HEK293 (cell line): ENCODE measurements around the gene VCL.

Experiments
- CTCF ChIA-PET: fragments of 350-600 bp; formaldehyde crosslinking; extraction: SDS; loops from one replicate; lab custom pipeline; 2021; ENCODE audit warnings: antibody characterized with exemption; lab: Yijun Ruan, JAX
- POLR2A ChIA-PET: fragments of 300-600 bp; formaldehyde crosslinking; extraction: SDS; loops from one replicate; lab custom pipeline; 2020; ENCODE audit warnings: antibody characterized with exemption, inconsistent platforms; lab: Yijun Ruan, JAX
- H3K27ac ChIP-seq: fragments of 200-500 bp; sonication (Bioruptor generic); 2 replicates; pipeline ENCODE4 v1.5.1; 2014; ENCODE audit warnings: low read depth, low read length, control low read depth, inconsistent platforms; ENCODE audit errors: extremely low read depth
- H3K36me3 ChIP-seq, 2 experiments: fragments of 200-500 bp in 1 of 2; sonication (Bioruptor generic) in 1 of 2; 1 replicate in 1 of 2; 2 replicates in 1 of 2; pipeline ENCODE4 v1.5.1; 2014 to 2017; ENCODE audit warnings: inconsistent platforms in 2 of 2, low read length in 2 of 2; ENCODE audit not compliant: control insufficient read depth in 2 of 2, insufficient read depth in 1 of 2
- H3K4me1 ChIP-seq: fragments of 200-500 bp; sonication (Bioruptor generic); 2 replicates; pipeline ENCODE4 v1.5.1; 2014; ENCODE audit warnings: mild to moderate bottlenecking, low read length, inconsistent platforms; ENCODE audit not compliant: control insufficient read depth, insufficient read depth
- H3K4me3 ChIP-seq: 2 replicates; pipeline ENCODE4 v1.5.1; 2011; ENCODE audit warnings: low read depth, mild to moderate bottlenecking, control low read depth, low read length, moderate library complexity
- H3K9me3 ChIP-seq: fragments of 200-500 bp; sonication (Bioruptor generic); 2 replicates; pipeline ENCODE4 v1.5.1; 2014; ENCODE audit warnings: low read depth, low read length, inconsistent platforms; ENCODE audit not compliant: control insufficient read depth, insufficient read depth
- FEZF1 ChIP-seq: fragments of 450-650 bp; formaldehyde crosslinking; IDR thresholded peaks from 2 replicates; pipeline ENCODE4 v1.5.1; 2016; ENCODE audit warnings: missing biosample characterization, missing genetic modification characterization
- GLI2 ChIP-seq: fragments of 450-650 bp; formaldehyde crosslinking; IDR thresholded peaks from 2 replicates; pipeline ENCODE4; 2017; ENCODE audit warnings: missing biosample characterization, missing genetic modification characterization, low read depth, borderline replicate concordance
- SCRT2 ChIP-seq: fragments of 450-650 bp; formaldehyde crosslinking; IDR thresholded peaks from 2 replicates; pipeline ENCODE4 v1.5.1; 2016; ENCODE audit warnings: missing biosample characterization, missing genetic modification characterization
- WT1 ChIP-seq: fragments of 450-650 bp; formaldehyde crosslinking; IDR thresholded peaks from 2 replicates; pipeline ENCODE4 v1.5.1; 2016; ENCODE audit warnings: missing biosample characterization, missing genetic modification characterization
- ZEB2 ChIP-seq: fragments of 450-650 bp; formaldehyde crosslinking; IDR thresholded peaks from 2 replicates; pipeline ENCODE4 v1.5.1; 2016; ENCODE audit warnings: missing biosample characterization, missing genetic modification characterization
- ZNF184 ChIP-seq: fragments of 450-650 bp; IDR thresholded peaks from 2 replicates; pipeline ENCODE4 v1.5.1; 2018; ENCODE audit warnings: missing biosample characterization, mild to moderate bottlenecking, missing genetic modification characterization
- ZNF473 ChIP-seq: fragments of 450-650 bp; formaldehyde crosslinking; IDR thresholded peaks from 2 replicates; pipeline ENCODE4 v1.5.1; 2017; ENCODE audit warnings: missing biosample characterization, missing genetic modification characterization
- ZNF624 ChIP-seq: fragments of 450-650 bp; formaldehyde crosslinking; IDR thresholded peaks from 2 replicates; pipeline ENCODE4 v1.5.1; 2017; ENCODE audit warnings: missing biosample characterization, missing genetic modification characterization
- ZNF629 ChIP-seq: fragments of 450-650 bp; formaldehyde crosslinking; IDR thresholded peaks from 2 replicates; pipeline ENCODE4 v1.5.1; 2017; ENCODE audit warnings: missing biosample characterization, missing genetic modification characterization
- ZNF664 ChIP-seq: fragments of 450-650 bp; formaldehyde crosslinking; IDR thresholded peaks from 2 replicates; pipeline ENCODE4 v1.5.1; 2016; ENCODE audit warnings: missing biosample characterization, missing genetic modification characterization
- TF ChIP-seq, protein P1 (sequence below): fragments of 450-650 bp; formaldehyde crosslinking; IDR thresholded peaks from 2 replicates; pipeline ENCODE4 v1.5.1; 2016; ENCODE audit warnings: missing biosample characterization, missing genetic modification characterization
- TF ChIP-seq, protein P2 (sequence below): fragments of 450-650 bp; formaldehyde crosslinking; IDR thresholded peaks from 2 replicates; pipeline ENCODE4 v1.5.1; 2017; ENCODE audit warnings: missing biosample characterization, missing genetic modification characterization
- TF ChIP-seq, protein P3 (sequence below): fragments of 450-650 bp; formaldehyde crosslinking; IDR thresholded peaks from 2 replicates; pipeline ENCODE4 v1.5.1; 2016; ENCODE audit warnings: missing biosample characterization, missing genetic modification characterization

Gene VCL

DNA sequence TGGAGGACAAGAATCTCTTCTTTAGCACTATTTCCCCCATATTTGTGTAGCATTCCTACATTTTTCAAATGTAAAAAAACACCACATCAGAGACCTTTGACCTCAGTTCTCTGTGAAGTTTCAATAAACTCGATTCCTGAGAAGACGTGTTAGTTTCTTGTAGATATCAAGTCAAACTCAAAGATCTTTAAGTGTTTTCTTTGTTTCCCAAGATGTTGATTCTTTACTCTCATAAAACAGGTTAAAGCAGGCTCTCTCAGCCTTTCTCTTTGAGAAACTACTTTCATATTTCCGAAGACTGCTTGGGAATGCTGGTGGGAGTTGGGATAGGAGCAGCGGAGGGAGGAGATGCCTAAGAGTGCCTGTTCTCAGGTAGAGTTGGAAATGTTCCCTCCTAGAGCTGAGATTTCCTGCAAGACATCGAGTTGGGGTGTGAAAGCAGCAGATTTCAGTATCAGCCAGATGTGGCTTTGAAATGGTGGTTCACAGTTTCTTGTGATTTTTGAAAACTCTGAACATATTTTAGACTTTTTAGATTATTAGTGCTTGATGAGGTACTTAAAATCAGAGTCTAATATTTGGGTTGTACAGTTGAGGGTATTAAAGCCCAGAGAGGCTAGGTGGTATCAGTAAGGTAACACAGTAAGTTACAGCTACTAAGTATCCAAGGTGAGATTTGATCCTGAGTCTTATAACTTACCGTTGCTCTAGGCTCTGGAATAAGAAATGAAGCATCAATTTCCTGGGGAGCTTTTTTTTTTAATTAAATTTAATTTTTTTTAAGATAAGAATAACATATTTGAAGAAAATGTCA, 167.0 kb downstream of the VCL start (continued):
- TF ChIP-seq GLI2 (tag by site-specific recombination) = no peak
- no peak for TF ChIP-seq FEZF1
- TF ChIP-seq, protein P1, sequence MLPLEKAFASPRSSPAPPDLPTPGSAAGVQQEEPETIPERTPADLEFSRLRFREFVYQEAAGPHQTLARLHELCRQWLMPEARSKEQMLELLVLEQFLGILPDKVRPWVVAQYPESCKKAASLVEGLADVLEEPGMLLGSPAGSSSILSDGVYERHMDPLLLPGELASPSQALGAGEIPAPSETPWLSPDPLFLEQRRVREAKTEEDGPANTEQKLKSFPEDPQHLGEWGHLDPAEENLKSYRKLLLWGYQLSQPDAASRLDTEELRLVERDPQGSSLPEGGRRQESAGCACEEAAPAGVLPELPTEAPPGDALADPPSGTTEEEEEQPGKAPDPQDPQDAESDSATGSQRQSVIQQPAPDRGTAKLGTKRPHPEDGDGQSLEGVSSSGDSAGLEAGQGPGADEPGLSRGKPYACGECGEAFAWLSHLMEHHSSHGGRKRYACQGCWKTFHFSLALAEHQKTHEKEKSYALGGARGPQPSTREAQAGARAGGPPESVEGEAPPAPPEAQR (tag by site-specific recombination) = no peak

DNA sequence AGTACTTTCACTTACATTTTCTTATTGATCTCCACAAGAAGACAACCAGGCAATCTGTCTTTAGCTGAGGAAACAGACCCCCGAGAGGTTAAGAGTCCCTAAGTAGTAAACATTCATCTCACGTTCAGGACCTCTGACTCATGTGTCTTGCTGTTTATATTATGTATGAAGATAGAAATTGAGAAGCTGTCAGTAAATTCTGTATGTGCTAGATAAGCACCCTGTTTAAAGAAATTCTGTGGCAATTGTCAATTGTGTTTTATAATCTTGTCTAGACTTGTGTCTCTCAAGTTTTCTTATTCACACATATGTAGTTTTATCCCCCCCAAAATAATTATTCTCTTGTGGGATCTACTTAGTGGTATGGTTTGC, 167.6 kb downstream of the VCL start:
- Histone ChIP-seq H3K4me3 (no peak overlapping the region), H3K27ac (no peak overlapping the region), H3K4me1 (peaks cover 17% of the 10 kb centered on the region), H3K9me3 (no peaks in the 10 kb centered on the region), H3K36me3 (no peaks in the 10 kb centered on the region; a peak in 1 of 3 replicates)
- ChIA-PET POLR2A (interaction anchor here (1.4 to 3.1 kb wide), 3 partner anchors 11 to 15 kb away, joined by 4 to 22 read pairs (median 8); partner anchors contain the start of genes ADK and AP3M1), CTCF (interaction anchor here (0.9 kb wide), 1 partner anchor 13 kb away, joined by 3 read pairs; no protein-coding TSS in a partner anchor)
- no peak for TF ChIP-seq ZNF629 (tag by site-specific recombination)
- TF ChIP-seq ZNF664 (tag by site-specific recombination) = 0 out of 2 replicates have a peak, but pooled peaks have one; percentile 18
- TF ChIP-seq ZNF473 = no peak
- 0 out of 2 replicates have a peak, but pooled peaks have one; percentile 28 for TF ChIP-seq ZEB2
- TF ChIP-seq ZNF184 (tag by site-specific recombination) = 0 out of 2 replicates have a peak, but pooled peaks have one; percentile 45
- TF ChIP-seq, protein P2, sequence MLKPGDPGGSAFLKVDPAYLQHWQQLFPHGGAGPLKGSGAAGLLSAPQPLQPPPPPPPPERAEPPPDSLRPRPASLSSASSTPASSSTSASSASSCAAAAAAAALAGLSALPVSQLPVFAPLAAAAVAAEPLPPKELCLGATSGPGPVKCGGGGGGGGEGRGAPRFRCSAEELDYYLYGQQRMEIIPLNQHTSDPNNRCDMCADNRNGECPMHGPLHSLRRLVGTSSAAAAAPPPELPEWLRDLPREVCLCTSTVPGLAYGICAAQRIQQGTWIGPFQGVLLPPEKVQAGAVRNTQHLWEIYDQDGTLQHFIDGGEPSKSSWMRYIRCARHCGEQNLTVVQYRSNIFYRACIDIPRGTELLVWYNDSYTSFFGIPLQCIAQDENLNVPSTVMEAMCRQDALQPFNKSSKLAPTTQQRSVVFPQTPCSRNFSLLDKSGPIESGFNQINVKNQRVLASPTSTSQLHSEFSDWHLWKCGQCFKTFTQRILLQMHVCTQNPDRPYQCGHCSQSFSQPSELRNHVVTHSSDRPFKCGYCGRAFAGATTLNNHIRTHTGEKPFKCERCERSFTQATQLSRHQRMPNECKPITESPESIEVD (tag by site-specific recombination) = peak; percentile 81
- TF ChIP-seq WT1 = no peak

DNA sequence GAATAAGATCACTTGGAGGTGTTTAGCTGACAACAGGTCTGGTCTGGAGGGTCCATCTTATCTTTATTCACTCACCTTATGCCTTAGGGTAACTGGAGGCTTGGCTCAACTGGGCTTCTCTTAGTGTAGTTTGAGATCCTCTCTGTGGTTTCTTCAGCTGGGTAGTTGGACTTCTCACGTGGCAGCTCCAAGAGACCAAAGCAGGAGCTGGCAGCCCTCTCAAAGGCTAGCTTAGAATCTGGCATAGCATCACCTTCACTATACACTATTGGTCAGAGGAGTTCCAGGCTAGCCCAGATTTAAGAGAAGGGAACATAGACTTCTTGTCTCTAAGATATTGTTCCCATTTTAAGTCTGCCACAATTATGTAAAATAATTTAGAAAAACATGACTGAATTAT, 169.5 kb downstream of the VCL start:
- no peaks in the 10 kb centered on the region for H3K9me3 ChIP-seq
- TF ChIP-seq SCRT2 (tag by site-specific recombination) (peak; percentile 2; the same call in 1 of the 2 replicates), ZNF624 (tag by site-specific recombination) (no peak)
- TF ChIP-seq, protein P3, sequence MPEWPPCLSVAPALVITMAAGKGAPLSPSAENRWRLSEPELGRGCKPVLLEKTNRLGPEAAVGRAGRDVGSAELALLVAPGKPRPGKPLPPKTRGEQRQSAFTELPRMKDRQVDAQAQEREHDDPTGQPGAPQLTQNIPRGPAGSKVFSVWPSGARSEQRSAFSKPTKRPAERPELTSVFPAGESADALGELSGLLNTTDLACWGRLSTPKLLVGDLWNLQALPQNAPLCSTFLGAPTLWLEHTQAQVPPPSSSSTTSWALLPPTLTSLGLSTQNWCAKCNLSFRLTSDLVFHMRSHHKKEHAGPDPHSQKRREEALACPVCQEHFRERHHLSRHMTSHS (tag by site-specific recombination) = no peak
- H3K4me3 ChIP-seq = no peak overlapping the region
- ChIA-PET POLR2A (interaction anchor here (1.0 to 3.1 kb wide), 2 partner anchors 9 to 10 kb away, joined by 3 to 22 read pairs; no protein-coding TSS in a partner anchor), CTCF (interaction anchor here (0.6 to 0.8 kb wide), 2 partner anchors 23 to 957 kb away, joined by 3 to 4 read pairs; no protein-coding TSS in a partner anchor)
- no peak overlapping the region for H3K27ac ChIP-seq
- peaks cover 22% of the 10 kb centered on the region for H3K4me1 ChIP-seq
- no peaks in the 10 kb centered on the region for H3K36me3 ChIP-seq
